ENCODE data around the gene SLC36A1. TPM values are rescaled to one million over a fixed set of nuclear protein-coding genes. Genes with fewer than 3 reads are reported as not detected.
"Not testable (repeated sequence)": the region's sequence is repeated elsewhere in the genome, so short reads cannot be mapped to it uniquely, and the experiment has no call there.

Gene SLC36A1
- 5.6 and 7.0 TPM in 2 replicates for polyA plus RNA-seq (2014; cell fraction: cytosol; rRNA removed)
- polyA plus RNA-seq (2014; cell fraction: nucleus; rRNA removed), result 8.6 and 11.7 TPM in 2 replicates

GRCh38 chr5:151447174-151448037, at the start of gene SLC36A1:
SLC36A1 (plus strand) TSS chr5:151447603; CDS start chr5:151458793, 11,190 bp downstream.
- peak; percentile 94 for DNase-seq (ENCODE audit: low spot score)

- peak; percentile 45 for DNase-seq (ENCODE audit: low spot score)
These were observed 41.9 kb upstream of the SLC36A1 start for GRCh38 chr5:151405334-151406160.

- DNase-seq (ENCODE audit: low spot score), result peak; percentile 13
These were observed 41.0 kb upstream of the SLC36A1 start for GRCh38 chr5:151406322-151406947.

GRCh38 chr5:151408591-151409230, 38.7 kb upstream of the SLC36A1 start:
- no peak for DNase-seq (ENCODE audit: low spot score)

- no peak for DNase-seq (ENCODE audit: low spot score)
These were observed 33.6 kb upstream of the SLC36A1 start for GRCh38 chr5:151413800-151414199.

- no peak for DNase-seq (ENCODE audit: low spot score)
These were observed 32.9 kb upstream of the SLC36A1 start for GRCh38 chr5:151414536-151414935.

- no peak for DNase-seq (ENCODE audit: low spot score)
These were observed 29.7 kb upstream of the SLC36A1 start for GRCh38 chr5:151417712-151418111.

GRCh38 chr5:151420127-151420526, 27.3 kb upstream of the SLC36A1 start:
- no peak for DNase-seq (ENCODE audit: low spot score)

GRCh38 chr5:151424892-151425523, 22.4 kb upstream of the SLC36A1 start:
- DNase-seq (ENCODE audit: low spot score), result no peak

GRCh38 chr5:151426347-151426746, 21.1 kb upstream of the SLC36A1 start:
- DNase-seq (ENCODE audit: low spot score), result not testable (repeated sequence)

GRCh38 chr5:151427258-151427657, 20.1 kb upstream of the SLC36A1 start:
- no peak for DNase-seq (ENCODE audit: low spot score)

GRCh38 chr5:151430731-151431130, 16.7 kb upstream of the SLC36A1 start:
- DNase-seq (ENCODE audit: low spot score), result no peak

GRCh38 chr5:151431666-151432065, 15.7 kb upstream of the SLC36A1 start:
- DNase-seq (ENCODE audit: low spot score), result no peak

GRCh38 chr5:151432210-151432609, 15.2 kb upstream of the SLC36A1 start:
- no peak for DNase-seq (ENCODE audit: low spot score)

GRCh38 chr5:151434570-151435237, 12.7 kb upstream of the SLC36A1 start:
- no peak for DNase-seq (ENCODE audit: low spot score)

- peak; percentile 31 for DNase-seq (ENCODE audit: low spot score)
These were observed 909 bp downstream of the SLC36A1 start for GRCh38 chr5:151448038-151448985.

- no peak for DNase-seq (ENCODE audit: low spot score)
These were observed 1.9 kb downstream of the SLC36A1 start for GRCh38 chr5:151449297-151449696.

GRCh38 chr5:151449839-151450238, 2.4 kb downstream of the SLC36A1 start:
- DNase-seq (ENCODE audit: low spot score), result peak; percentile 17

GRCh38 chr5:151450605-151451004, 3.2 kb downstream of the SLC36A1 start:
- no peak for DNase-seq (ENCODE audit: low spot score)
